DMS79 treated with DMSO at 0.1 percent for 48 hours (cell line): ENCODE measurements around the gene CLK2.
"Not testable (repeated sequence)": the region's sequence is repeated elsewhere in the genome, so short reads cannot be mapped to it uniquely, and the experiment has no call there.

ENCODE experiments used
- DNase-seq: peaks from one replicate; lab custom pipeline; 2025; lab: John Stamatoyannopoulos, UW

The CLK2 gene

GRCh38 chr1:155241841-155242264 is 31.5 kb downstream of the CLK2 start:
- no peak for DNase-seq

GRCh38 chr1:155241069-155241679 is 32.1 kb downstream of the CLK2 start:
- peak; percentile 72 for DNase-seq

GRCh38 chr1:155236451-155236850 is 36.9 kb downstream of the CLK2 start:
- DNase-seq, result no peak

- not testable (repeated sequence) for DNase-seq
Measured at GRCh38 chr1:155235375-155235774, 37.9 kb downstream of the CLK2 start.

GRCh38 chr1:155233502-155233901 is 39.8 kb downstream of the CLK2 start:
- not testable (repeated sequence) for DNase-seq

- not testable (repeated sequence) for DNase-seq
Measured at GRCh38 chr1:155232001-155232978, 41.0 kb downstream of the CLK2 start.

GRCh38 chr1:155231302-155231701 is 42.0 kb downstream of the CLK2 start:
- not testable (repeated sequence) for DNase-seq

GRCh38 chr1:155228096-155228427 is 45.2 kb downstream of the CLK2 start:
- DNase-seq, result no peak

- DNase-seq, result peak; percentile 98
Measured at GRCh38 chr1:155227261-155228095, 45.8 kb downstream of the CLK2 start.

GRCh38 chr1:155226910-155227260 is 46.4 kb downstream of the CLK2 start:
- peak; percentile 72 for DNase-seq

- peak; percentile 88 for DNase-seq
Measured at GRCh38 chr1:155226188-155226909, 47.0 kb downstream of the CLK2 start.

- not testable (repeated sequence) for DNase-seq
Measured at GRCh38 chr1:155225404-155225759, 47.9 kb downstream of the CLK2 start.

GRCh38 chr1:155223047-155223446 is 50.3 kb downstream of the CLK2 start:
- no peak for DNase-seq

- DNase-seq, result not testable (repeated sequence)
Measured at GRCh38 chr1:155220211-155220965, 52.9 kb downstream of the CLK2 start.

GRCh38 chr1:155219592-155220031 is 53.7 kb downstream of the CLK2 start:
- DNase-seq, result peak; percentile 9

- DNase-seq, result no peak
Measured at GRCh38 chr1:155218854-155219591, 54.3 kb downstream of the CLK2 start.

GRCh38 chr1:155214702-155215101 is 58.6 kb downstream of the CLK2 start:
- not testable (repeated sequence) for DNase-seq
